Panc1 (cell line): ENCODE results near the gene PHACTR2.

Source experiments
- CTCF ChIP-seq: fragments of 450-650 bp; IDR thresholded peaks from 2 replicates; pipeline ENCODE4 v1.5.1; 2017; ENCODE audit warnings: mild to moderate bottlenecking
- SIN3A ChIP-seq: IDR thresholded peaks from 2 replicates; pipeline ENCODE4 v1.6.1; 2012; ENCODE audit warnings: low read depth, mild to moderate bottlenecking, low read length, moderate library complexity, borderline replicate concordance; ENCODE audit not compliant: insufficient read depth

GRCh38 chr6:143804835-143805239, 127.1 kb downstream of the PHACTR2 start:
- TF ChIP-seq CTCF, result no peak
- no peak for TF ChIP-seq SIN3A
